GM12864 (cell line): ENCODE results near the gene PLD5.
"Not testable (repeated sequence)": the region's sequence is repeated elsewhere in the genome, so short reads cannot be mapped to it uniquely, and the experiment has no call there.

Experiments
- DNase-seq: peaks from one replicate; pipeline ENCODE4 v3.0.0-alpha.2; 2011; ENCODE audit warnings: low read depth
- H3K4me3 ChIP-seq: 2 replicates; pipeline ENCODE4 v1.5.1; 2011; ENCODE audit warnings: mild to moderate bottlenecking, low read depth, low read length, control low read depth
- CTCF ChIP-seq: IDR thresholded peaks from 2 replicates; pipeline ENCODE4 v1.5.1; 2011; ENCODE audit warnings: low read depth, mild to moderate bottlenecking, moderate library complexity, low read length, control low read depth, inconsistent platforms; ENCODE audit errors: missing control alignments

PLD5 gene

GRCh38 chr1:242225767-242226573 is 298.5 kb downstream of the PLD5 start:
- no peak for TF ChIP-seq CTCF
- DNase-seq: peak; percentile 51
- H3K4me3 ChIP-seq: peak overlapping the region; percentile 43; the same call in 1 of the 2 replicates

GRCh38 chr1:242224878-242225766 is 299.4 kb downstream of the PLD5 start:
- peak; percentile 22 for DNase-seq
- H3K4me3 ChIP-seq: peak overlapping the region; percentile 43

GRCh38 chr1:242224461-242224860 is 300.0 kb downstream of the PLD5 start:
- no peak for DNase-seq
- H3K4me3 ChIP-seq: no peak overlapping the region; the same call in 1 of the 2 replicates
- TF ChIP-seq CTCF: no peak

GRCh38 chr1:242219905-242220304 is 304.6 kb downstream of the PLD5 start:
- TF ChIP-seq CTCF: no peak
- no peak for DNase-seq
- H3K4me3 ChIP-seq: no peak overlapping the region

GRCh38 chr1:242219298-242219901 is 305.1 kb downstream of the PLD5 start:
- no peak overlapping the region for H3K4me3 ChIP-seq
- DNase-seq: no peak
- no peak for TF ChIP-seq CTCF

GRCh38 chr1:242216368-242216767 is 308.1 kb downstream of the PLD5 start:
- DNase-seq: no peak
- TF ChIP-seq CTCF: no peak
- H3K4me3 ChIP-seq: no peak overlapping the region

- not testable (repeated sequence) for H3K4me3 ChIP-seq, DNase-seq
Measured at GRCh38 chr1:242214455-242214854, 310.0 kb downstream of the PLD5 start.

GRCh38 chr1:242212961-242213360 is 311.5 kb downstream of the PLD5 start:
- DNase-seq, H3K4me3 ChIP-seq: not testable (repeated sequence)
